ENCODE data around the gene GET3. TPM values are rescaled to one million over a fixed set of nuclear protein-coding genes. Genes with fewer than 3 reads are reported as not detected.

The GET3 gene
- total and polyA plus RNA-seq, 2 of the 13 experiments (the other 11 are each of a cell fraction or from before 2014, with no cell fraction given): 57.7 to 59.4 TPM

GRCh38 chr19:12723641-12724426 lies 13.5 kb upstream of the GET3 start, which contains the start of gene TNPO2 (continued):
- TF ChIP-seq, protein P1, sequence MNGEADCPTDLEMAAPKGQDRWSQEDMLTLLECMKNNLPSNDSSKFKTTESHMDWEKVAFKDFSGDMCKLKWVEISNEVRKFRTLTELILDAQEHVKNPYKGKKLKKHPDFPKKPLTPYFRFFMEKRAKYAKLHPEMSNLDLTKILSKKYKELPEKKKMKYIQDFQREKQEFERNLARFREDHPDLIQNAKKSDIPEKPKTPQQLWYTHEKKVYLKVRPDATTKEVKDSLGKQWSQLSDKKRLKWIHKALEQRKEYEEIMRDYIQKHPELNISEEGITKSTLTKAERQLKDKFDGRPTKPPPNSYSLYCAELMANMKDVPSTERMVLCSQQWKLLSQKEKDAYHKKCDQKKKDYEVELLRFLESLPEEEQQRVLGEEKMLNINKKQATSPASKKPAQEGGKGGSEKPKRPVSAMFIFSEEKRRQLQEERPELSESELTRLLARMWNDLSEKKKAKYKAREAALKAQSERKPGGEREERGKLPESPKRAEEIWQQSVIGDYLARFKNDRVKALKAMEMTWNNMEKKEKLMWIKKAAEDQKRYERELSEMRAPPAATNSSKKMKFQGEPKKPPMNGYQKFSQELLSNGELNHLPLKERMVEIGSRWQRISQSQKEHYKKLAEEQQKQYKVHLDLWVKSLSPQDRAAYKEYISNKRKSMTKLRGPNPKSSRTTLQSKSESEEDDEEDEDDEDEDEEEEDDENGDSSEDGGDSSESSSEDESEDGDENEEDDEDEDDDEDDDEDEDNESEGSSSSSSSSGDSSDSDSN (CRISPR knock-in tag; IDR thresholded peaks at IDR 0.05): peak; percentile 40; the same call in 1 of the 2 replicates
- TF ChIP-seq ZFX (CRISPR knock-in tag; IDR thresholded peaks at IDR 0.05; ENCODE audit: low read depth): peak; percentile 91
- TF ChIP-seq ZNF574 (CRISPR knock-in tag; IDR thresholded peaks at IDR 0.05): peak; percentile 98
- peak; percentile 35; the same call in 1 of the 2 replicates for TF ChIP-seq NFYB (CRISPR knock-in tag; IDR thresholded peaks at IDR 0.05)
- peak; percentile 66; the same call in 1 of the 2 replicates for TF ChIP-seq KDM5B (CRISPR knock-in tag; IDR thresholded peaks at IDR 0.05; ENCODE audit: borderline replicate concordance)
- TF ChIP-seq, protein P2, sequence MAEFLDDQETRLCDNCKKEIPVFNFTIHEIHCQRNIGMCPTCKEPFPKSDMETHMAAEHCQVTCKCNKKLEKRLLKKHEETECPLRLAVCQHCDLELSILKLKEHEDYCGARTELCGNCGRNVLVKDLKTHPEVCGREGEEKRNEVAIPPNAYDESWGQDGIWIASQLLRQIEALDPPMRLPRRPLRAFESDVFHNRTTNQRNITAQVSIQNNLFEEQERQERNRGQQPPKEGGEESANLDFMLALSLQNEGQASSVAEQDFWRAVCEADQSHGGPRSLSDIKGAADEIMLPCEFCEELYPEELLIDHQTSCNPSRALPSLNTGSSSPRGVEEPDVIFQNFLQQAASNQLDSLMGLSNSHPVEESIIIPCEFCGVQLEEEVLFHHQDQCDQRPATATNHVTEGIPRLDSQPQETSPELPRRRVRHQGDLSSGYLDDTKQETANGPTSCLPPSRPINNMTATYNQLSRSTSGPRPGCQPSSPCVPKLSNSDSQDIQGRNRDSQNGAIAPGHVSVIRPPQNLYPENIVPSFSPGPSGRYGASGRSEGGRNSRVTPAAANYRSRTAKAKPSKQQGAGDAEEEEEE (CRISPR knock-in tag; IDR thresholded peaks at IDR 0.05; ENCODE audit: borderline replicate concordance): no peak
- TF ChIP-seq, protein P3, sequence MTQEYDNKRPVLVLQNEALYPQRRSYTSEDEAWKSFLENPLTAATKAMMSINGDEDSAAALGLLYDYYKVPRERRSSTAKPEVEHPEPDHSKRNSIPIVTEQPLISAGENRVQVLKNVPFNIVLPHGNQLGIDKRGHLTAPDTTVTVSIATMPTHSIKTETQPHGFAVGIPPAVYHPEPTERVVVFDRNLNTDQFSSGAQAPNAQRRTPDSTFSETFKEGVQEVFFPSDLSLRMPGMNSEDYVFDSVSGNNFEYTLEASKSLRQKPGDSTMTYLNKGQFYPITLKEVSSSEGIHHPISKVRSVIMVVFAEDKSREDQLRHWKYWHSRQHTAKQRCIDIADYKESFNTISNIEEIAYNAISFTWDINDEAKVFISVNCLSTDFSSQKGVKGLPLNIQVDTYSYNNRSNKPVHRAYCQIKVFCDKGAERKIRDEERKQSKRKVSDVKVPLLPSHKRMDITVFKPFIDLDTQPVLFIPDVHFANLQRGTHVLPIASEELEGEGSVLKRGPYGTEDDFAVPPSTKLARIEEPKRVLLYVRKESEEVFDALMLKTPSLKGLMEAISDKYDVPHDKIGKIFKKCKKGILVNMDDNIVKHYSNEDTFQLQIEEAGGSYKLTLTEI (CRISPR knock-in tag; conservative IDR thresholded peaks at IDR 0.05): no peak
- TF ChIP-seq ZNF124 (CRISPR knock-in tag; IDR thresholded peaks at IDR 0.05): peak; percentile 61; the same call in 1 of the 2 replicates
- peak; percentile 61; the same call in 1 of the 2 replicates for TF ChIP-seq KDM2A (CRISPR knock-in tag; IDR thresholded peaks at IDR 0.05; ENCODE audit: borderline replicate concordance, low read depth)
- TF ChIP-seq, protein P4, sequence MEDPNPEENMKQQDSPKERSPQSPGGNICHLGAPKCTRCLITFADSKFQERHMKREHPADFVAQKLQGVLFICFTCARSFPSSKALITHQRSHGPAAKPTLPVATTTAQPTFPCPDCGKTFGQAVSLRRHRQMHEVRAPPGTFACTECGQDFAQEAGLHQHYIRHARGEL (CRISPR knock-in tag; IDR thresholded peaks at IDR 0.05): no peak
- 0 out of 2 replicates have a peak, but pooled peaks have one; percentile 14 for TF ChIP-seq ZBTB14 (CRISPR knock-in tag; IDR thresholded peaks at IDR 0.05)
- TF ChIP-seq TGIF2 (CRISPR knock-in tag; IDR thresholded peaks at IDR 0.05): peak; percentile 38; the same call in 1 of the 2 replicates

Measured in HepG2 (cell line).